A673 (cell line): ENCODE data around the gene P2RY13.

Experiments
- CTCF ChIP-seq: fragments of 300-800, 200-600 bp; sonication (generic); conservative IDR thresholded peaks from 2 replicates; pipeline ENCODE4 v1.5.1; 2017; ENCODE audit warnings: low read depth, mild to moderate bottlenecking, antibody characterized with exemption, low read length, moderate library complexity, mixed read lengths
- EZH2 ChIP-seq: fragments of 200-600 bp; sonication (generic); IDR thresholded peaks from 2 replicates; pipeline ENCODE4 v1.6.1; 2017; ENCODE audit warnings: borderline replicate concordance, low read depth, mild to moderate bottlenecking, mixed read lengths, antibody characterized with exemption, low read length; ENCODE audit not compliant: poor library complexity, severe bottlenecking

- TF ChIP-seq CTCF (no peak), EZH2 (no peak)
Observed at GRCh38 chr3:151346292-151346691, 16.9 kb upstream of the P2RY13 start.
